OCI-LY7 (cell line): Measurements from ENCODE around the gene ATG16L2. TPM values are rescaled to one million over a fixed set of nuclear protein-coding genes. Genes with fewer than 3 reads are reported as not detected.

Source experiments
- BruUV-seq: library from RNA; stranded (reverse); fragments of 400-500 nt; replicated peaks from 2 replicates; lab custom pipeline; 2021; lab: Mats Ljungman, UMichigan
- CTCF ChIA-PET: fragments of 300-600 bp; sonication (Branson Sonifier 250); formaldehyde crosslinking; loops from one replicate; lab custom pipeline; 2022; ENCODE audit warnings: antibody characterized with exemption; ENCODE audit not compliant: unreplicated experiment; lab: Charles Lee
- POLR2A ChIA-PET: fragments of 300-600 bp; sonication (Branson Sonifier 250); formaldehyde crosslinking; loops from one replicate; lab custom pipeline; 2022; ENCODE audit warnings: antibody characterized with exemption; lab: Charles Lee
- DNase-seq: peaks from one replicate; pipeline ENCODE4 v3.0.0-alpha.2; 2015; ENCODE audit warnings: low spot score
- H2AFZ ChIP-seq: fragments of 200-600 bp; sonication (generic), shearing (Covaris generic); 2 replicates; pipeline ENCODE4 v1.6.1; 2014; ENCODE audit warnings: mild to moderate bottlenecking, antibody characterized with exemption, low read length, moderate library complexity
- H3K27ac ChIP-seq: fragments of 200-600 bp; sonication (generic); 2 replicates; pipeline ENCODE4 v1.5.1; 2014; ENCODE audit warnings: mixed run types, low read depth, mild to moderate bottlenecking, moderate library complexity, low read length, inconsistent platforms; ENCODE audit not compliant: poor library complexity, severe bottlenecking
- H3K36me3 ChIP-seq: fragments of 200-600 bp; sonication (generic); 2 replicates; pipeline ENCODE4 v1.6.1; 2014; ENCODE audit warnings: mild to moderate bottlenecking, antibody characterized with exemption, low read length, moderate library complexity, mixed read lengths; ENCODE audit not compliant: insufficient read depth
- H3K4me1 ChIP-seq: fragments of 200-600 bp; sonication (generic); 2 replicates; pipeline ENCODE4 v1.5.1; 2014; ENCODE audit warnings: mild to moderate bottlenecking, low read length; ENCODE audit not compliant: insufficient read depth, poor library complexity, severe bottlenecking
- H3K4me2 ChIP-seq: fragments of 200-600 bp; sonication (generic); 2 replicates; pipeline ENCODE4 v1.6.1; 2014; ENCODE audit warnings: mild to moderate bottlenecking, low read length
- H3K4me3 ChIP-seq: fragments of 200-600 bp; sonication (generic); 2 replicates; pipeline ENCODE4 v1.5.1; 2014; ENCODE audit warnings: mild to moderate bottlenecking, low read depth, low read length; ENCODE audit not compliant: poor library complexity, severe bottlenecking
- H3K79me2 ChIP-seq: fragments of 200-600 bp; sonication (generic); 2 replicates; pipeline ENCODE4 v1.6.1; 2016; ENCODE audit warnings: low read depth, mild to moderate bottlenecking, low read length, moderate library complexity, mixed read lengths; ENCODE audit not compliant: insufficient read depth
- H3K9me2 ChIP-seq: fragments of 200-600 bp; sonication (generic); 2 replicates; pipeline ENCODE4 v1.6.1; 2016; ENCODE audit warnings: mild to moderate bottlenecking, low read length, mixed read lengths; ENCODE audit not compliant: insufficient read depth
- H3K9me3 ChIP-seq: fragments of 200-600 bp; sonication (generic); 2 replicates; pipeline ENCODE4 v1.6.1; 2014; ENCODE audit warnings: mild to moderate bottlenecking, mixed run types, low read length, mixed read lengths
- H4K20me1 ChIP-seq: fragments of 200-600 bp; sonication (generic); 2 replicates; pipeline ENCODE4 v1.6.1; 2014; ENCODE audit warnings: mild to moderate bottlenecking, antibody characterized with exemption, low read length, moderate library complexity, mixed read lengths; ENCODE audit not compliant: insufficient read depth
- CTCF ChIP-seq: fragments of 200-600 bp; sonication (generic); conservative IDR thresholded peaks from 2 replicates; pipeline ENCODE4 v1.5.1; 2014; ENCODE audit warnings: mild to moderate bottlenecking, antibody characterized with exemption, low read length, moderate library complexity, mixed read lengths
- EZH2phosphoT487 ChIP-seq: fragments of 200-600 bp; sonication (generic); IDR thresholded peaks from 2 replicates; pipeline ENCODE4 v1.6.1; 2018; ENCODE audit warnings: low read depth, borderline replicate concordance, mild to moderate bottlenecking, mixed run types, antibody characterized with exemption, low read length, moderate library complexity, mixed read lengths
- intact Hi-C: fragments of 100-400 bp; cut with micrococcal nuclease; formaldehyde crosslinking; loops from one replicate; pipeline ENCODE4 v1.10.0; 2022; ENCODE audit not compliant: unreplicated experiment
- total RNA-seq, 2 experiments: library from RNA; depleted of rRNA in 1 of 2; stranded (reverse); fragments of >200 nt in 1 of 2; shearing (Covaris generic) in 1 of 2; gene quantifications; 2 replicates each; pipeline ENCODE4 v1.2.3, GENCODE V29; 2014 to 2022

Gene ATG16L2
- total RNA-seq, 2 experiments from 2014 or later = 103 to 108 TPM

GRCh38 chr11:72842126-72842525 is 27.9 kb downstream of the ATG16L2 start:
- ChIA-PET POLR2A (interaction anchor here (0.5 to 1.1 kb wide), 2 partner anchors 8 to 26 kb away, joined by 3 to 6 read pairs; no protein-coding TSS in a partner anchor), CTCF (no interaction called here)
- no peak for DNase-seq
- H3K9me2 ChIP-seq = no peaks in the 10 kb centered on the region
- H3K4me3 ChIP-seq = no peak overlapping the region
- TF ChIP-seq EZH2phosphoT487 = no peak
- no peak for TF ChIP-seq CTCF
- intact Hi-C loops = no loop called here
- no peaks in the 10 kb centered on the region for H3K4me1 ChIP-seq
- no peak overlapping the region for H3K4me2 ChIP-seq
- no peak overlapping the region for H3K27ac ChIP-seq
- BruUV-seq = no TSS peak
- peaks cover 98% of the 10 kb centered on the region for H3K36me3 ChIP-seq
- H2AFZ ChIP-seq = no peak overlapping the region
- no peaks in the 10 kb centered on the region for H4K20me1 ChIP-seq
- no peaks in the 10 kb centered on the region for H3K9me3 ChIP-seq
- H3K79me2 ChIP-seq = no peaks in the 10 kb centered on the region

GRCh38 chr11:72842653-72843330 is 28.6 kb downstream of the ATG16L2 start:
- POLR2A ChIA-PET = no interaction called here
- Histone ChIP-seq H3K4me2 (no peak overlapping the region), H3K79me2 (no peaks in the 10 kb centered on the region), H3K9me3 (no peaks in the 10 kb centered on the region), H3K4me3 (no peak overlapping the region), H3K36me3 (peaks cover 97% of the 10 kb centered on the region), H3K4me1 (no peaks in the 10 kb centered on the region), H4K20me1 (no peaks in the 10 kb centered on the region), H3K27ac (no peak overlapping the region), H2AFZ (no peak overlapping the region), H3K9me2 (no peaks in the 10 kb centered on the region)
- CTCF ChIA-PET = no interaction called here
- no peak for DNase-seq
- BruUV-seq = no TSS peak
- intact Hi-C loops = no loop called here
- TF ChIP-seq EZH2phosphoT487 = no peak
- TF ChIP-seq CTCF = no peak

- H3K27ac ChIP-seq = no peak overlapping the region
- peaks cover 97% of the 10 kb centered on the region for H3K36me3 ChIP-seq
- DNase-seq = no peak
- H4K20me1 ChIP-seq = no peaks in the 10 kb centered on the region
- H3K4me3 ChIP-seq = no peak overlapping the region
- no peaks in the 10 kb centered on the region for H3K9me2 ChIP-seq
- BruUV-seq = no TSS peak
- no peaks in the 10 kb centered on the region for H3K4me1 ChIP-seq
- ChIA-PET CTCF (no interaction called here), POLR2A (no interaction called here)
- no peak overlapping the region for H2AFZ ChIP-seq
- no peaks in the 10 kb centered on the region for H3K79me2 ChIP-seq
- H3K9me3 ChIP-seq = no peaks in the 10 kb centered on the region
- no peak for TF ChIP-seq EZH2phosphoT487
- TF ChIP-seq CTCF = no peak
- intact Hi-C loops = no loop called here
- H3K4me2 ChIP-seq = no peak overlapping the region
These were observed 30.1 kb downstream of the ATG16L2 start for GRCh38 chr11:72844356-72844755.
